HUES6 (cell line): Measurements from ENCODE around the gene PI4KB.
A peak's percentile ranks its signal among the peaks of the same experiment; 100 is the strongest.

ENCODE experiments used
- H3K27ac ChIP-seq: 2 replicates; pipeline ENCODE4 v1.7.0; 2013; ENCODE audit warnings: low read depth, mild to moderate bottlenecking, low read length, inconsistent platforms
- H3K27me3 ChIP-seq: 2 replicates; pipeline ENCODE4 v1.6.1; 2013; ENCODE audit warnings: low read length; ENCODE audit not compliant: control insufficient read depth, insufficient read depth
- H3K36me3 ChIP-seq: 2 replicates; pipeline ENCODE4 v1.6.1; 2013; ENCODE audit warnings: low read length; ENCODE audit not compliant: control insufficient read depth, insufficient read depth
- H3K4me1 ChIP-seq: 2 replicates; pipeline ENCODE4 v1.6.1; 2013; ENCODE audit warnings: low read length; ENCODE audit not compliant: control insufficient read depth, insufficient read depth
- H3K4me3 ChIP-seq: 2 replicates; pipeline ENCODE4 v1.5.1; 2013; ENCODE audit warnings: low read depth, low read length
- H3K9ac ChIP-seq: one replicate; pipeline ENCODE4 v1.6.1; 2013; ENCODE audit warnings: mild to moderate bottlenecking, low read length
- H3K9me3 ChIP-seq: 2 replicates; pipeline ENCODE4 v1.6.1; 2013; ENCODE audit warnings: low read depth, low read length; ENCODE audit not compliant: control insufficient read depth, insufficient read depth

The PI4KB gene

GRCh38 chr1:151343587-151343986, 16.4 kb upstream of the PI4KB start:
- Histone ChIP-seq H3K9ac (no peak overlapping the region), H3K4me1 (peaks cover 18% of the 10 kb centered on the region), H3K9me3 (no peaks in the 10 kb centered on the region), H3K4me3 (no peak overlapping the region), H3K36me3 (peaks cover 37% of the 10 kb centered on the region), H3K27ac (no peak overlapping the region), H3K27me3 (no peaks in the 10 kb centered on the region)

- H3K27me3 ChIP-seq: no peaks in the 10 kb centered on the region
These were observed 15.4 kb upstream of the PI4KB start for GRCh38 chr1:151342569-151342968.

GRCh38 chr1:151342021-151342420, 14.8 kb upstream of the PI4KB start:
- no peaks in the 10 kb centered on the region for H3K9me3 ChIP-seq
- H3K4me3 ChIP-seq: no peak overlapping the region
- H3K27ac ChIP-seq: no peak overlapping the region
- H3K36me3 ChIP-seq: peaks cover 37% of the 10 kb centered on the region
- peaks cover 10% of the 10 kb centered on the region; the same call in 1 of the 2 replicates for H3K4me1 ChIP-seq
- no peaks in the 10 kb centered on the region for H3K27me3 ChIP-seq
- no peak overlapping the region for H3K9ac ChIP-seq

More at GRCh38 chr1:151342569-151342968, 15.4 kb upstream of the PI4KB start:
- H3K9me3 ChIP-seq: no peaks in the 10 kb centered on the region
- H3K4me1 ChIP-seq: peaks cover 12% of the 10 kb centered on the region
- peaks cover 37% of the 10 kb centered on the region for H3K36me3 ChIP-seq
- H3K9ac ChIP-seq: no peak overlapping the region
- no peak overlapping the region for H3K27ac ChIP-seq
- H3K4me3 ChIP-seq: no peak overlapping the region

GRCh38 chr1:151340870-151341754, 13.9 kb upstream of the PI4KB start:
- Histone ChIP-seq H3K9ac (no peak overlapping the region), H3K9me3 (no peaks in the 10 kb centered on the region), H3K4me3 (no peak overlapping the region), H3K27ac (no peak overlapping the region), H3K4me1 (peaks cover 8% of the 10 kb centered on the region; the same call in 1 of the 2 replicates), H3K27me3 (no peaks in the 10 kb centered on the region), H3K36me3 (peaks cover 37% of the 10 kb centered on the region)

- Histone ChIP-seq H3K9ac (no peak overlapping the region), H3K27ac (no peak overlapping the region), H3K4me1 (0 out of 2 replicates have a peak, but pooled peaks cover 3% of the 10 kb centered on the region), H3K4me3 (no peak overlapping the region), H3K27me3 (no peaks in the 10 kb centered on the region), H3K36me3 (no peaks in the 10 kb centered on the region), H3K9me3 (no peaks in the 10 kb centered on the region)
These were observed 9.3 kb upstream of the PI4KB start for GRCh38 chr1:151336556-151336955.

- no peak overlapping the region for H3K9ac ChIP-seq
- no peaks in the 10 kb centered on the region for H3K27me3 ChIP-seq
- H3K27ac ChIP-seq: no peak overlapping the region
- H3K4me3 ChIP-seq: no peak overlapping the region
- H3K9me3 ChIP-seq: no peaks in the 10 kb centered on the region
- H3K36me3 ChIP-seq: no peaks in the 10 kb centered on the region
- H3K4me1 ChIP-seq: no peaks in the 10 kb centered on the region
These were observed 7.6 kb upstream of the PI4KB start for GRCh38 chr1:151334822-151335221.

GRCh38 chr1:151327903-151328674, 873 bp upstream of the PI4KB start:
- peaks cover 11% of the 10 kb centered on the region for H3K4me1 ChIP-seq
- peak overlapping the region; percentile 84 for H3K4me3 ChIP-seq
- H3K9ac ChIP-seq: peak overlapping the region; percentile 93
- H3K9me3 ChIP-seq: no peaks in the 10 kb centered on the region
- H3K27me3 ChIP-seq: no peaks in the 10 kb centered on the region
- H3K27ac ChIP-seq: peak overlapping the region; percentile 96; the same call in 1 of the 2 replicates
- peaks cover 8% of the 10 kb centered on the region for H3K36me3 ChIP-seq

GRCh38 chr1:151326619-151327222, 495 bp downstream of the PI4KB start:
- H3K36me3 ChIP-seq: peaks cover 11% of the 10 kb centered on the region
- peak overlapping the region; percentile 93 for H3K9ac ChIP-seq
- no peaks in the 10 kb centered on the region for H3K9me3 ChIP-seq
- peak overlapping the region; percentile 84 for H3K4me3 ChIP-seq
- H3K27ac ChIP-seq: no peak overlapping the region
- H3K27me3 ChIP-seq: no peaks in the 10 kb centered on the region
- peaks cover 11% of the 10 kb centered on the region for H3K4me1 ChIP-seq

- no peak overlapping the region for H3K27ac ChIP-seq
These were observed 1.4 kb downstream of the PI4KB start for GRCh38 chr1:151325646-151326429.

GRCh38 chr1:151325231-151325630, 2.0 kb downstream of the PI4KB start:
- Histone ChIP-seq H3K9me3 (no peaks in the 10 kb centered on the region), H3K27me3 (no peaks in the 10 kb centered on the region), H3K27ac (no peak overlapping the region), H3K36me3 (peaks cover 15% of the 10 kb centered on the region), H3K4me3 (no peak overlapping the region), H3K4me1 (peaks cover 11% of the 10 kb centered on the region), H3K9ac (no peak overlapping the region)

More at GRCh38 chr1:151325646-151326429, 1.4 kb downstream of the PI4KB start:
- peaks cover 14% of the 10 kb centered on the region for H3K36me3 ChIP-seq
- no peaks in the 10 kb centered on the region for H3K27me3 ChIP-seq
- peak overlapping the region; percentile 84 for H3K4me3 ChIP-seq
- peaks cover 11% of the 10 kb centered on the region for H3K4me1 ChIP-seq
- no peaks in the 10 kb centered on the region for H3K9me3 ChIP-seq
- H3K9ac ChIP-seq: no peak overlapping the region
